BLaER1 (cell line): Measurements from ENCODE around the gene IMP4.

Experiments used
- H3K27ac ChIP-seq: shearing (Covaris generic); formaldehyde crosslinking; 2 replicates; pipeline ENCODE4 v1.8.1; 2022
- H3K27me3 ChIP-seq: shearing (Covaris generic); formaldehyde crosslinking; 2 replicates; pipeline ENCODE4 v1.8.1; 2022
- H3K36me3 ChIP-seq: shearing (Covaris generic); formaldehyde crosslinking; 2 replicates; pipeline ENCODE4 v1.8.1; 2022
- H3K4me1 ChIP-seq: shearing (Covaris generic); formaldehyde crosslinking; 2 replicates; pipeline ENCODE4 v1.8.1; 2022
- H3K4me2 ChIP-seq: shearing (Covaris generic); formaldehyde crosslinking; 2 replicates; pipeline ENCODE4 v1.8.1; 2022
- H3K4me3 ChIP-seq: shearing (Covaris generic); formaldehyde crosslinking; 2 replicates; pipeline ENCODE4 v1.8.1; 2022
- H3K9ac ChIP-seq: shearing (Covaris generic); formaldehyde crosslinking; 2 replicates; pipeline ENCODE4 v1.8.1; 2022
- H3K9me3 ChIP-seq: shearing (Covaris generic); formaldehyde crosslinking; 2 replicates; pipeline ENCODE4 v1.8.1; 2022
- H4K20me1 ChIP-seq: shearing (Covaris generic); formaldehyde crosslinking; 2 replicates; pipeline ENCODE4 v1.8.1; 2022
- Cebpa-rat ChIP-seq: shearing (Covaris generic); IDR thresholded peaks from 2 replicates; pipeline ENCODE4 v1.8.1; 2022

The IMP4 gene

DNA sequence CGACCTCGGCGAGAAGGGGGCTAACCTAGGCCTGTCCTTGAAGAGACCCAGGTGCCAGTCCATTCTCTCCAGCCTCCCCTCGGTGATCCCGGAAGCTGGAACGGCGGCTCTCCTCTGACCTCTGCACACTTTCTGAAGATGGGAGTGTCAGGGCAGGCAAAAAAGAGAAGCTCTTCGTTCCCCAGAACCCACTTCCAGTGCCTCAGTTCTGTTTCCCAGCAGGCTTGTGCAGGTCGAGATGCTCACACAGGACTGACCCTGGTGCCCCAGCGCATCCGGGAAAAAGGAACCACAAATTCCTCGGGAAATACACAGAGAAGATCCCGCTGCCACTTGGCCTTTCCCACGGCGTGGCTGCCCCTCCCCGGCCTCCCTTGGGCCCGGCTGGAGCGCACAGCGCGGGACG lies 12.5 kb downstream of the IMP4 start:
- TF ChIP-seq Cebpa-rat = no peak
- peak overlapping the region; percentile 69 for H3K27ac ChIP-seq
- H3K9me3 ChIP-seq = no peaks in the 10 kb centered on the region
- 0 out of 2 replicates have a peak, but pooled peaks cover 5% of the 10 kb centered on the region for H4K20me1 ChIP-seq
- H3K27me3 ChIP-seq = no peaks in the 10 kb centered on the region
- peak overlapping the region; percentile 97 for H3K4me2 ChIP-seq
- 0 out of 2 replicates have a peak, but pooled peaks cover 4% of the 10 kb centered on the region for H3K36me3 ChIP-seq
- peak overlapping the region; percentile 79 for H3K4me3 ChIP-seq
- peaks cover 54% of the 10 kb centered on the region for H3K4me1 ChIP-seq
- H3K9ac ChIP-seq = peak overlapping the region; percentile 83

DNA sequence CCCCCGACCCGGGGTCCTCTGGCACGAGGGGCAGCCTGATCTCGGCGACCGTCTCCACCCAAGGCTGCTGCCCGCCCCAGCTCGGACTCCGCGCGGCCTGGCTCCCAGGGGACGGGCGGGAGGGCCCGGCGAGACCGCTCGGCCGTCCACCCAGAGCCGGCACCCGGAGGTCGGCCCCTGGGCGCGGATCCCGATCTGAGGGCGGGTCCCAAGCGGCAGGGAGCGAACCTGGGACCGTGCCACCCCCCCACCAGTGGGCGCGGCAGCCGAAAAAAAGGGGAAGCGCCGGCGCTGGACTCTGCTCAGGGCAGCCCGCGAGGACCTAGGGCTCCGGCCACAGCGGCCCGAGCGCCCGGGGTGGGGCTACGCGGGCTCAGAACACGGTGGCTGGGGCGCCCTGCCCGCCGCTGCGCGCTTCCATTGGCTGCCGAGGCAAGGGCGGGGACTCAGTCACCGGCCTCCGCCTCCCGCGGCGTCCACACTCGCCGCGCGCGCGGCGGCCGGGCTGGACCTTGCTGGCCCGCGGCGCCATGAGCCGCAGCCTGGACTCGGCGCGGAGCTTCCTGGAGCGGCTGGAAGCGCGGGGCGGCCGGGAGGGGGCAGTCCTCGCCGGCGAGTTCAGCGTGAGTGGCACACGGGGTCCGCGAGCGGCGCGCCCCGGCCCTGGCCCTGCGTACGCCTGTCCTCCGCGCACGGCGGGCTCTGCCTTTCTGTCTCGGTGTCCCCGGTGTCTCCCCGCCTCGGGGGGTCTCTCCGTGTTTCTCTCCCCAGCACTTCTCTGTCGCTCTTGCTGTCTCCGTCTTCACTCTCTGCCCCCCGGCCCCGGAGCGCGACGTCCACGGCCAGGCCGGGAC lies 13.1 kb downstream of the IMP4 start, which contains the start of gene PTPN18:
TSS of gene PTPN18 (plus strand) at position 479 of the 854 bp plus-strand sequence. CDS start at position 531, 52 bp downstream.
- peak within 1 kb of the TSS; percentile 79 for H3K4me3 ChIP-seq
- H3K27ac ChIP-seq = peak within 1 kb of the TSS; percentile 69
- TF ChIP-seq Cebpa-rat = no peak
- H3K4me2 ChIP-seq = peak within 1 kb of the TSS; percentile 97
- H3K4me1 ChIP-seq = peaks cover 54% of the 10 kb centered on the region
- 0 out of 2 replicates have a peak, but pooled peaks cover 5% of the 10 kb centered on the region for H4K20me1 ChIP-seq
- H3K9me3 ChIP-seq = no peaks in the 10 kb centered on the region
- H3K27me3 ChIP-seq = no peaks in the 10 kb centered on the region
- 0 out of 2 replicates have a peak, but pooled peaks cover 4% of the 10 kb centered on the region for H3K36me3 ChIP-seq
- peak within 1 kb of the TSS; percentile 83 for H3K9ac ChIP-seq

DNA sequence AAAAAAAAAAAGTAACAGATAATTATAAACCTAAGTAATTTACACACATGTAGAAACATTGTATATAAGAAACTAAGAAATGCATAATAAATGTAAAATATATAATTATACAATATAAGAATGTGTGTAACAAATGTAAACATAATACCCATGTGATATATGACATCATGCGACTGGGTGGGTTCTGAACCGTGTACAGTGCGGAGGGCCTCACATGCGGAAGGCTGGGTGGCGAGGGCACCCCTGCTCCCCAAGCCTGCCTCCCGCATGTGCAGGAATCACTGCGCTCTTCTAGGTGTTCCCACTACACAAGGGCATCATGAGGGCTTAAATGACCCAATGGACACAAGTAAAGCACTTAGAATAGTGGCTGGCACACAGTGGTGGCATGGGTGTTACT lies 15.2 kb downstream of the IMP4 start:
- Histone ChIP-seq H3K27me3 (no peaks in the 10 kb centered on the region), H3K4me2 (no peak overlapping the region), H3K9me3 (no peaks in the 10 kb centered on the region), H3K9ac (no peak overlapping the region), H3K36me3 (0 out of 2 replicates have a peak, but pooled peaks cover 4% of the 10 kb centered on the region), H4K20me1 (no peaks in the 10 kb centered on the region), H3K4me3 (no peak overlapping the region), H3K27ac (no peak overlapping the region), H3K4me1 (peaks cover 35% of the 10 kb centered on the region)
- TF ChIP-seq Cebpa-rat = no peak

DNA sequence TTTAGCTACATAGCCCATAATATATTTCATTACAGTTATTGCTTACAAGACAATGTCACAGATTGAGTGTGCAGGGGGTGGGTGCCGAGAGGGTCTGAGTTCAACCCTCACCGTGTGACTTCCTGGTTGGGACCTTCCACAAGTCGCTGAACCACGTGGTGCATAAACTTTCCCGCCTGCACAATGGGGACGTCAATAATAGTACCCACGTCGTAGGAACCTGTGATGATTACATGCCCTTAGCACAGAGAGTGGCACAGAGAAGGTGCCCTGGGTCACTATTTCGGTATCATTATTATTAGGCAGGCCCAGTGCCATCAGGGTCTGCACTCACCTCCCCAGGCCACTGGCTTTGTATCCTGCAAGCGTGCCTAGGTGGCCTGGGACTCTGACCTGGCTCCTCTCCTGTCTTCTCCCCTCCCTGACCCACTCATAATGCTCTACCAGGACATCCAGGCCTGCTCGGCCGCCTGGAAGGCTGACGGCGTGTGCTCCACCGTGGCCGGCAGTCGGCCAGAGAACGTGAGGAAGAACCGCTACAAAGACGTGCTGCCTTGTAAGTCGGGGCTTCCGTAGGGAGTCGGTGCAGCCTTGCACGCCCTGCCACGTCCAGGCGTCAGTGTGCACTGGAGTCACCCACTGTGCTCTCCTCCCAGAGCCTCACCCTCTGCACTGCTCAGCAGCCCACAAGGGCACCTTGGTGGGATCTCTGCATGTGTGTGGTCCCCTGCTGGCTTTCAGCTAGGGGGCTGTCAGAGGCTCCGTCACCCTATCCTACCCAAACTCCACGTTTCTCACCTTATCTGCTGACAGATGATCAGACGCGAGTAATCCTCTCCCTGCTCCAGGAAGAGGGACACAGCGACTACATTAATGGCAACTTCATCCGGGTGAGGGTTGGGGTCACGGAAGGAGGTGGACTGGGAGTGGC lies 16.0 kb downstream of the IMP4 start:
- TF ChIP-seq Cebpa-rat = no peak
- Histone ChIP-seq H3K36me3 (0 out of 2 replicates have a peak, but pooled peaks cover 4% of the 10 kb centered on the region), H3K27ac (no peak overlapping the region)

DNA sequence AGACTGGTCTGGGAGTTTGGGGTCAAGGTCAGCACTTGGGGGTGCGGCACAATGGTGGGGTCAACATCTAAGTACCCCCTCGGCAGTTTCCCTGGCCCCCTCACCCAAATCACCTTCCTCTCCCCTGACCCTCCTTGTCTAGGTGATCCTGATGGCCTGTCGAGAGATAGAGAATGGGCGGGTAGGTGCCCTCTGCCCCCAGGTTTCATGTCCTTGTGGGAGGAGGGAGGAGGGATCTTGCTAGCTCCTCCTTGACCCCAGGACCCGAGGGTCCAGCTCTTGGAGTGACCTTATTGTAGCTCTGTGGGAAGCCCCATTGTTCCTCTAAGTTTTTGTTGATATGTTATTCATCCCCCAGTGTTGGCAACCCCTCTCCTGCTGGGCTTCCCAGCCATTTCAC lies 16.8 kb downstream of the IMP4 start:
- Histone ChIP-seq H4K20me1 (no peaks in the 10 kb centered on the region), H3K9ac (no peak overlapping the region), H3K27ac (no peak overlapping the region), H3K36me3 (0 out of 2 replicates have a peak, but pooled peaks cover 4% of the 10 kb centered on the region), H3K4me2 (no peak overlapping the region), H3K4me3 (no peak overlapping the region), H3K9me3 (no peaks in the 10 kb centered on the region), H3K4me1 (peaks cover 19% of the 10 kb centered on the region), H3K27me3 (no peaks in the 10 kb centered on the region)
- TF ChIP-seq Cebpa-rat = no peak

More for the DNA sequence above, 16.0 kb downstream of the IMP4 start:
- Histone ChIP-seq H3K9me3 (no peaks in the 10 kb centered on the region), H3K4me1 (peaks cover 27% of the 10 kb centered on the region), H3K9ac (no peak overlapping the region), H3K4me2 (no peak overlapping the region), H3K4me3 (no peak overlapping the region), H4K20me1 (no peaks in the 10 kb centered on the region), H3K27me3 (no peaks in the 10 kb centered on the region)

DNA sequence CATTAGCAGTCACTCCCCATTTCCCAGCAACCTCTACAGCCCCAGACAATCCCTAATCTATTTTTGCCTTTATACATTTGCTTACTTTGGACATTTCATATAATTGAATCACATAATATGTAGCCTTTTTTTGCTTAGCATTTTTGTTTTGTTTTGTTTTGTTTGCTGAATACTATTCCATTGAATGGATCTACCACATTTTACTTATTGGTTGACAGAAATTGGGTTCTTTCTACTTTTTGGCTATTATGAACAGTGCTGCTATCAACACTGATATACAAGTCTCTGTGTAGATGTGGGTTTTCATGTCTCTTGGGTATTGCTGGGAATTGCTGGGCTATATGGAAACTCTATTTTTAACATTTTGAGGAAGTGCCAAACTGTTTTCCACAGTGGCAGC lies 20.8 kb downstream of the IMP4 start:
- no peaks in the 10 kb centered on the region; the same call in 1 of the 2 replicates for H3K4me1 ChIP-seq
- no peaks in the 10 kb centered on the region for H4K20me1 ChIP-seq
- no peak overlapping the region for H3K4me3 ChIP-seq

DNA sequence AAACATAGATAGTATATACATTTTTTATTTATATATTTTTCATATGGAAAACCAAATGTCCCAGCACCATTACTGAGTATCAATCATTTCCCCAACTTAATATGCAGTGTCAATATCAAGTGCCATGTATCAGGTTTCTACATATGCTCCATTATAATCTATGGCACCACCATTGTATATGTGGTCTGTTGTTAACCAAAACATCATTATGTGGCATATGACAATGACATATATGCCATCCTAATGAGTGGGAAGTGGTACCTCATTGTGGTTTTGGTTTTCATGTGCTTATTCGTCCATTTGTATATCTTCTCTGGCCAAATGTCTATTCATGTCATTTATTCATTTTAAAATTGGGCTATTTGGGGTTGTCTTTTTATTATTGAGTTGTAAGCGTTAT lies 22.4 kb downstream of the IMP4 start:
- Histone ChIP-seq H3K36me3 (no peaks in the 10 kb centered on the region), H3K27me3 (no peaks in the 10 kb centered on the region), H3K4me2 (no peak overlapping the region), H4K20me1 (no peaks in the 10 kb centered on the region), H3K4me3 (no peak overlapping the region), H3K9ac (no peak overlapping the region), H3K9me3 (no peaks in the 10 kb centered on the region), H3K4me1 (peaks cover 2% of the 10 kb centered on the region), H3K27ac (no peak overlapping the region)
- TF ChIP-seq Cebpa-rat = no peak

More for the DNA sequence above, 20.8 kb downstream of the IMP4 start:
- Histone ChIP-seq H3K36me3 (0 out of 2 replicates have a peak, but pooled peaks cover 4% of the 10 kb centered on the region), H3K27me3 (no peaks in the 10 kb centered on the region), H3K27ac (no peak overlapping the region), H3K9ac (no peak overlapping the region), H3K9me3 (no peaks in the 10 kb centered on the region), H3K4me2 (no peak overlapping the region)
- no peak for TF ChIP-seq Cebpa-rat

DNA sequence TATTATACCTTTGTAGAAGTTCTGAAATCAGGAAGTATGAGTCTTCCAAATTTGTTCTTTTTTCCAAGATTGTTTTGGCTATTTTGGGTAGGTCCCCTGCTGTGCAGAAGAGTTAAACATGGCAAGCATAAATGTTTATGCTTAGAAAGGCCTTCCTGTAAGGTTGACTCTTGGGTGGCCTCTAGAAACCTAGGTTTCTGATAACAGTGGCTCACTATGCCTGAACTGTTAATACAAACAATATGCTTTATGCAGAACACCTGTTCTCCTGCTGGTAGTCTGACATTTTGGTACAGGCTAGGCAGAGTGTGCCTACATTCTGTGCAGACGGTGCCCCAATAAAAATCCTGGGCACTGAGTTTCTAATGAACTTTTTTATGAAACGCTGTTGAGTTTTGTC lies 23.3 kb downstream of the IMP4 start:
- peaks cover 11% of the 10 kb centered on the region for H3K4me1 ChIP-seq
- H4K20me1 ChIP-seq = no peaks in the 10 kb centered on the region
- no peak overlapping the region for H3K9ac ChIP-seq
- no peaks in the 10 kb centered on the region for H3K9me3 ChIP-seq
- H3K4me2 ChIP-seq = no peak overlapping the region
- H3K27me3 ChIP-seq = no peaks in the 10 kb centered on the region
- no peak for TF ChIP-seq Cebpa-rat
- H3K36me3 ChIP-seq = no peaks in the 10 kb centered on the region
- H3K27ac ChIP-seq = no peak overlapping the region
- no peak overlapping the region for H3K4me3 ChIP-seq

DNA sequence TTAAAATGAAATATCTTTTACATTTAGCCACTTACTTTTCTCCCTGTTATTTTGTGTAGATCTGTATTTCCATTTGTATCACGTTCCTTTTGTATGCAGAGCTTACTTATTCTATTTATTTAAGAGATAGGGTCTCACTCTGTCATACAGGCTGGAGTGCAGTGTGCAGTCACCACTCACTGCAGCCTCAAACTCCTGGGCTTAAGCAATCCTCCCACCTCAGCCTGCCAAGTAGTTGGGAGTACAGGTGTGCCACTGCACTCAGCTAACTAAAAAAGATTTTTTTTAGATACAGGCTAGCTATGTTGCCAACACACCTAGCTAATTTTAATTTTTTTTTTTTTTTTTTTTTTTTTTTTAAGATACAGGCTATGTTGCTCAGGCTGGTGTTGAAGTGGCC lies 24.0 kb downstream of the IMP4 start:
- no peaks in the 10 kb centered on the region for H4K20me1 ChIP-seq
- no peak for TF ChIP-seq Cebpa-rat
- H3K4me2 ChIP-seq = no peak overlapping the region
- no peak overlapping the region for H3K4me3 ChIP-seq
- peaks cover 19% of the 10 kb centered on the region for H3K4me1 ChIP-seq
- no peaks in the 10 kb centered on the region for H3K27me3 ChIP-seq
- no peaks in the 10 kb centered on the region for H3K9me3 ChIP-seq
- H3K9ac ChIP-seq = no peak overlapping the region
- H3K36me3 ChIP-seq = no peaks in the 10 kb centered on the region
- no peak overlapping the region for H3K27ac ChIP-seq
